ENCODE results near the gene AANAT.

The AANAT gene

DNA sequence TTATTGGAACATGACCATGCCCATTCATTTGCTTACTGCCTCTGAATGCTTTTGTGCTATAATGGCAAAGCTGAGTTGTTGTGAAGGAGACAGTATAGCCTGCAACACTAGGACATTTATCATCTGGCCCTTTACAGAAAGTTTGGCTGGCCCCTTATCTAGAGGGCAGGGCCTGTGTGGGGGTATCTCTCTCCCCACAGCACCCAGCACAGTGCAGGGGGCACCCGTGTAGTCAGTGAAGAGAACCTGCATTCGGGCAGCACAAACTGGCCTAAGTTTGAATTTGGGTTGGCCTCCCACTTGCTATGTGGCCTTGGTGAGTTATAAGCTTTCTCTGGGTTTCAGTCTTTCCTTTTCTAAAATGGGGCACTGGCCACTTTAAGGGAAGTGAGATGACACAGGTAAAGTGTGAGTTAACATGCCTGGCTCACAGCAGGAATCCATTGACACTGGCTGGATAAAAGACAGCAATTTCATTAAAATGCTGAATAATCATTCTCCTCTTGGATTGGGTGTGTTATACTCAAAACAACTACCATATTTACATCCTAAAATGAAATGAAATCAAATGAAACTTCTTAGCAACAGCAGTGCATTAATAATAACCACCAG is 26.5 kb upstream of the AANAT start:
- TF ChIP-seq TCF12 (IDR thresholded peaks at IDR 0.05; ENCODE audit: low read depth) (no peak), ZBTB7A (IDR thresholded peaks at IDR 0.05; ENCODE audit: low read depth) (no peak), FOXM1 (IDR thresholded peaks at IDR 0.05; ENCODE audit: borderline replicate concordance, low read depth) (no peak), EP300 (IDR thresholded peaks at IDR 0.05; ENCODE audit: borderline replicate concordance) (no peak), CEBPB (IDR thresholded peaks at IDR 0.05) (no peak), RAD21 (IDR thresholded peaks at IDR 0.05; ENCODE audit: low read depth) (no peak), CREB1 (IDR thresholded peaks at IDR 0.05; ENCODE audit: low read depth) (no peak), NFIC (IDR thresholded peaks at IDR 0.05) (no peak)
- TF ChIP-seq, protein P1, sequence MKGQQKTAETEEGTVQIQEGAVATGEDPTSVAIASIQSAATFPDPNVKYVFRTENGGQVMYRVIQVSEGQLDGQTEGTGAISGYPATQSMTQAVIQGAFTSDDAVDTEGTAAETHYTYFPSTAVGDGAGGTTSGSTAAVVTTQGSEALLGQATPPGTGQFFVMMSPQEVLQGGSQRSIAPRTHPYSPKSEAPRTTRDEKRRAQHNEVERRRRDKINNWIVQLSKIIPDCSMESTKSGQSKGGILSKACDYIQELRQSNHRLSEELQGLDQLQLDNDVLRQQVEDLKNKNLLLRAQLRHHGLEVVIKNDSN (IDR thresholded peaks at IDR 0.05), result no peak

DNA sequence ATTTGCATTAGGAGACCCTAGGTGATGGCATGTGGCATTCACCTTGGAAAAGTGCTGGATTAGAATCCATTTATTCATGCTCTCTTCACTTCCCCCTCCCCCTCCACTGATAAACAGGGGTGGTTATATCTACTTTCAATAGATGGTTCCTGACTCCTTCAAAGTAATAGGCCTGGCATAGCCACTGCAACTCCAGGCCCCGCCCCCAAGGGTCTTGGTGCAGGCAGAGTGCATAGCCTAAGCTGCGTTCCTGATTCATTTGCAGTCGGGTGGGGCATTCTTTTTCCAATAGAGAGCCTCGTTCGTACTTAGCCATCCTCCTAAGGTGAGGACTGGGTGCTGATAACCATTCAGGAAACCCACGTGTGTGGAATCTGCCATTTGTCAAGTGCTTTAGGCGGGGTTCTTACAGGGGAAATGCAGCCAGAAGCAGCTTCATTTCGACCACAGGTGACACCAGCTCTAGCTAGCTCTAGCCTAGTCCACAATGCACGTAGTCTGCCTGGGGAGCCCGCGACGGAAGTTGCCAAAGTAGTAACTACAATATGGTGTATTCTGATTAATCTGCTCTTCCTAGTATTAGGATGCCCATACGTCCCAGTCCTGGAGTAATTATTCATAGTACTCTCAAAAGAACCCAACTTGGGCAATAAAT is 25.6 kb upstream of the AANAT start:
- TF ChIP-seq TEAD4 (IDR thresholded peaks at IDR 0.05) (no peak), CREB1 (IDR thresholded peaks at IDR 0.05; ENCODE audit: low read depth) (no peak), CEBPB (IDR thresholded peaks at IDR 0.05) (no peak)
- TF ChIP-seq, protein P2, sequence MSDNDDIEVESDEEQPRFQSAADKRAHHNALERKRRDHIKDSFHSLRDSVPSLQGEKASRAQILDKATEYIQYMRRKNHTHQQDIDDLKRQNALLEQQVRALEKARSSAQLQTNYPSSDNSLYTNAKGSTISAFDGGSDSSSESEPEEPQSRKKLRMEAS (IDR thresholded peaks at IDR 0.05), result no peak

DNA sequence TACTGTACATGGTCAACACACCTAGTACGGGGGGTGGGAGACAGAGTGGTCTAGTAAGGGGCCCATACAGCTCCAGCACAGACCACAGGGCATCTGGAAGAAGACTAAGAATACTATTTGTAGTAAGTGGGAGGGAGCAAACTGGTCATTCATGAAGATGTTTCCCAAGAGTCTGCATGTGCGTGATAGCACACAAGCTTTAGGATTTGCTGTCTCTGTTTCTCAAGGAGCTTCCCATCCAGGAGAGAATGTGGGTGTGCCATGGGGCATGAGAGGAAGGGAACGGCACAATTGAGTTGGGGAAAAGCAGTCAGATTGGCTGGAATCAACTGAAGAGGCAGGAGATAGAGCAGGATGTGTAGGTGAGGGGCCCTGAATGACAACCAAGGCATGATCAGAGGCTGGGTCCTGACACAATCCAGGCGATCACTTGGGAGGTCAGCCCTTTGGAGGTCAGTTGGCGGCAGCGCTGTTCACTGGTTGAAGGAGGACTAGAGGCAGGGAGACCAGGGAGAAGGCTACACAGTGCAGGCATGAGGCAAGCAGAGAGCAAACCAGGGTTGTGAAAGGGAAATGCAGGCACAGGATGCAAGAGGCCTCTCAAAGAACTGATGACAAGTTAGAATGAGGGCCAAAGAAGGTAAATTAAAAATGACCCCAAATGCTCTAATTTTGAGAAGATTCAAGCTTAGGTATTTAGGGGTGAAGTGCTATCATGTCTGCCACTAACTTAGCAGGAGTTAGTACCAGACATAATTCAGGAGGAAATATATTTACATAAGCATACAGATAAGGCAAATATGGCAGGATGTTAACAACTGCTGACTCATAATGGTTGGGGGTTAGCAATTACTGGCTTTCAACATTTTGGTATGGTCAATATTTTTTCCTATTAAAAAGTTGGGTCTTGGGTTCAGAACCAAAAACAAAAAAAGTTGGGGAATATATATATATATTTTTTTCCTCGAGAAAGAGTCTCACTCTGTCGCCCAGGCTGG is 24.8 kb upstream of the AANAT start:
- TF ChIP-seq EGR1 (IDR thresholded peaks at IDR 0.05), result no peak
- TF ChIP-seq, protein P3, sequence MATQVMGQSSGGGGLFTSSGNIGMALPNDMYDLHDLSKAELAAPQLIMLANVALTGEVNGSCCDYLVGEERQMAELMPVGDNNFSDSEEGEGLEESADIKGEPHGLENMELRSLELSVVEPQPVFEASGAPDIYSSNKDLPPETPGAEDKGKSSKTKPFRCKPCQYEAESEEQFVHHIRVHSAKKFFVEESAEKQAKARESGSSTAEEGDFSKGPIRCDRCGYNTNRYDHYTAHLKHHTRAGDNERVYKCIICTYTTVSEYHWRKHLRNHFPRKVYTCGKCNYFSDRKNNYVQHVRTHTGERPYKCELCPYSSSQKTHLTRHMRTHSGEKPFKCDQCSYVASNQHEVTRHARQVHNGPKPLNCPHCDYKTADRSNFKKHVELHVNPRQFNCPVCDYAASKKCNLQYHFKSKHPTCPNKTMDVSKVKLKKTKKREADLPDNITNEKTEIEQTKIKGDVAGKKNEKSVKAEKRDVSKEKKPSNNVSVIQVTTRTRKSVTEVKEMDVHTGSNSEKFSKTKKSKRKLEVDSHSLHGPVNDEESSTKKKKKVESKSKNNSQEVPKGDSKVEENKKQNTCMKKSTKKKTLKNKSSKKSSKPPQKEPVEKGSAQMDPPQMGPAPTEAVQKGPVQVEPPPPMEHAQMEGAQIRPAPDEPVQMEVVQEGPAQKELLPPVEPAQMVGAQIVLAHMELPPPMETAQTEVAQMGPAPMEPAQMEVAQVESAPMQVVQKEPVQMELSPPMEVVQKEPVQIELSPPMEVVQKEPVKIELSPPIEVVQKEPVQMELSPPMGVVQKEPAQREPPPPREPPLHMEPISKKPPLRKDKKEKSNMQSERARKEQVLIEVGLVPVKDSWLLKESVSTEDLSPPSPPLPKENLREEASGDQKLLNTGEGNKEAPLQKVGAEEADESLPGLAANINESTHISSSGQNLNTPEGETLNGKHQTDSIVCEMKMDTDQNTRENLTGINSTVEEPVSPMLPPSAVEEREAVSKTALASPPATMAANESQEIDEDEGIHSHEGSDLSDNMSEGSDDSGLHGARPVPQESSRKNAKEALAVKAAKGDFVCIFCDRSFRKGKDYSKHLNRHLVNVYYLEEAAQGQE (IDR thresholded peaks at IDR 0.05; ENCODE audit: low read depth), result no peak

DNA sequence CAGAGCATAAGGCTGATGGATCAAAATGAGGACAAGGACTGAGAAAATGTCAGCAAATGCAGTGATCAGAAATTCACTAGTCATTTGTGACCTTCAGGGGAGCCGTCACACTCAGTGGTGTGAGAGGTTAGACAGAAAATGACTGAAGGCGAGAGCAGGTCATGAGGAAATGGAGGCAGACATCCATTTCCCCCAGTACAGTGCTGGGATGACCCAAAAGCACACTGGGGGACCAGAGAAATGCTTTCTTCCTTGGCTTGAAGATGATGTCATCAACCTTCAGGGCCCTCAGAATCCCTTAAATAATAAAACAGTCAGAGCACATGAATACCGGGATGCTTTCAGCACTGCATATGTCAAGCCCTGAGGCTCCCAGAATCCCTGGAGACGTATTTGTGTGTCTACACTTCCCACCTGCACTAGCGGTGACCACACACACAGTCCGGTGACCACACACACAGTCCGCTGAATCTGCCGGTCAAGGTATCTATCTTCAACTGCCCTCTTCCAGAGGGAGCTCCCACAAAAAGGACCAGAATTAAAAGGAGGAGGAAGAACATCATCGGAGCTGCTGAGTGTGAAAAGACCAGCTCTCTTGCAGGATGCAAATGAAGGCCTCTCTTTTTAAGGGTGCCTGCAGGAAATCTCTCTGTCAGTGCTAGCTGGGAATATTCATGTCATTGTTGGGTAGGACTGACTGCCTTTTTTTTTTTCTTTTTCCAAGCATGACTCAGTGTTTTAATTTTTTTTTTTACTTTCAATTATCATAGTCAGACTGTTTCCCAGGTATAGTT is 22.7 kb upstream of the AANAT start:
- TF ChIP-seq TCF12 (IDR thresholded peaks at IDR 0.05; ENCODE audit: low read depth) (no peak), ZBTB7A (IDR thresholded peaks at IDR 0.05; ENCODE audit: low read depth) (no peak)
- TF ChIP-seq, protein P1 (IDR thresholded peaks at IDR 0.05), result no peak

DNA sequence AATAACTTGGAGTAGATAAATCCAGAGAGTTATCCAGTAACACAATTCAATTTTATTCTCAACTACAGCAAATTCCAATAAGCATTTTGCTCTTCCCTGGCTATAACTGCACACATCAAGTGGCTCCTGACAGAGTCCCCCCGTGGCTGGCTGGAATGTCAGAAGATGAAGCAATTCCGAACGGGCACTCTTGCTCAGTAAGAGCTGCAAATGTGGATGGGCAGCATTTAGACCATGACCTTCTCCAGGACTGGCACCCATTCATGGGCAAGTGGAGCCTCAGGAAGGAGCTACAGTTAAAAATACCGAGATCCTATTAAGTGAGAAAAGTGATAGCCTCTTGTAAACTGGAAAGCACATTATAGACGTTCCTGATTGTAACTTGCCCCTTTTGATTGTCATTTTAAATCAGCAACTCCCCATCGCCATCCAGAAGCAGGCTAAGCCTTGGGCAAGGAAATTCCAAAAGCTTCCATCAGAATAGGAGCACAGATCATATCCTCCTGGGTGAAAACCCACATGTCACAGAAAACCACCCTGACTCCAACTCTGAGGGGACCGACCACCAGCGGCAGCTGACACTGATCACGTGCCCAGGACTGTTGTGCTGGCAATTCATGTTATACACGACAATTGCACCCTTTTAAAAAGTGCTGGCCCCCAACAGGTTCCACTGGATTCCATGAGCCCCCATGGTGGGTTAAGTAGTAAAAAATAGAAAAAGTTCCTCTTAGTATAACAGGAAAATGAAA is 21.5 kb upstream of the AANAT start:
- TF ChIP-seq CEBPB (IDR thresholded peaks at IDR 0.05), result no peak
- TF ChIP-seq TAF1 (IDR thresholded peaks at IDR 0.05; ENCODE audit: low read depth), result no peak
- no peak for TF ChIP-seq FOXM1 (IDR thresholded peaks at IDR 0.05; ENCODE audit: borderline replicate concordance, low read depth)
- TF ChIP-seq TEAD4 (IDR thresholded peaks at IDR 0.05), result no peak
- TF ChIP-seq, protein P3 (IDR thresholded peaks at IDR 0.05; ENCODE audit: low read depth), result no peak
- TF ChIP-seq, protein P2 (IDR thresholded peaks at IDR 0.05), result no peak
- no peak for TF ChIP-seq ZBTB7A (IDR thresholded peaks at IDR 0.05; ENCODE audit: low read depth)
- no peak for TF ChIP-seq EP300 (IDR thresholded peaks at IDR 0.05; ENCODE audit: borderline replicate concordance)
- TF ChIP-seq, protein P1 (IDR thresholded peaks at IDR 0.05), result no peak
- TF ChIP-seq CREB1 (IDR thresholded peaks at IDR 0.05; ENCODE audit: low read depth), result no peak
- no peak for TF ChIP-seq NFIC (IDR thresholded peaks at IDR 0.05)
- no peak for TF ChIP-seq YY1 (IDR thresholded peaks at IDR 0.05; ENCODE audit: low read depth)
- TF ChIP-seq RAD21 (IDR thresholded peaks at IDR 0.05; ENCODE audit: low read depth), result no peak
- TF ChIP-seq EGR1 (IDR thresholded peaks at IDR 0.05), result no peak
- TF ChIP-seq TCF12 (IDR thresholded peaks at IDR 0.05; ENCODE audit: low read depth), result no peak

All from Ishikawa (cell line).